ENCODE results near the gene NR5A1.

The NR5A1 gene

GRCh38 chr9:124506931-124507879 is at the start of gene NR5A1:
Gene NR5A1, minus strand, starts transcription at chr9:124507399. Its CDS starts 4,004 bp downstream, at chr9:124503395.
- peak; percentile 3 for DNase-seq

- DNase-seq: no peak
These were observed 47.8 kb upstream of the NR5A1 start for GRCh38 chr9:124555043-124555442.

GRCh38 chr9:124553738-124554137 is 46.5 kb upstream of the NR5A1 start:
- DNase-seq: no peak

- DNase-seq: no peak
These were observed 45.0 kb upstream of the NR5A1 start for GRCh38 chr9:124552273-124552605.

- peak; percentile 67 for DNase-seq
These were observed 44.5 kb upstream of the NR5A1 start for GRCh38 chr9:124551472-124552272.

GRCh38 chr9:124550072-124550471 is 42.9 kb upstream of the NR5A1 start:
- DNase-seq: no peak

GRCh38 chr9:124549016-124549415 is 41.8 kb upstream of the NR5A1 start:
- DNase-seq: no peak

GRCh38 chr9:124544535-124544934 is 37.3 kb upstream of the NR5A1 start:
- DNase-seq: no peak

GRCh38 chr9:124541824-124542223 is 34.6 kb upstream of the NR5A1 start:
- DNase-seq: no peak

GRCh38 chr9:124537926-124538325 is 30.7 kb upstream of the NR5A1 start:
- no peak for DNase-seq

GRCh38 chr9:124535846-124536245 is 28.6 kb upstream of the NR5A1 start:
- no peak for DNase-seq

- no peak for DNase-seq
These were observed 25.7 kb upstream of the NR5A1 start for GRCh38 chr9:124532897-124533296.

GRCh38 chr9:124531115-124531514 is 23.9 kb upstream of the NR5A1 start:
- no peak for DNase-seq

GRCh38 chr9:124530246-124530645 is 23.0 kb upstream of the NR5A1 start:
- DNase-seq: no peak

- DNase-seq: no peak
These were observed 20.6 kb upstream of the NR5A1 start for GRCh38 chr9:124527781-124528180.

GRCh38 chr9:124526174-124526573 is 19.0 kb upstream of the NR5A1 start:
- DNase-seq: no peak

- DNase-seq: no peak
These were observed 15.2 kb upstream of the NR5A1 start for GRCh38 chr9:124522121-124523098.

GRCh38 chr9:124521142-124521541 is 13.9 kb upstream of the NR5A1 start:
- no peak for DNase-seq

GRCh38 chr9:124520206-124520596 is 13.0 kb upstream of the NR5A1 start:
- DNase-seq: peak; percentile 65

- DNase-seq: no peak
These were observed 10.9 kb upstream of the NR5A1 start for GRCh38 chr9:124518116-124518515.

GRCh38 chr9:124517600-124517999 is 10.4 kb upstream of the NR5A1 start:
- DNase-seq: no peak

- no peak for DNase-seq
These were observed 7.7 kb upstream of the NR5A1 start for GRCh38 chr9:124514874-124515273.

GRCh38 chr9:124514125-124514524 is 6.9 kb upstream of the NR5A1 start:
- no peak for DNase-seq
